Mammary epithelial cell (primary cell): ENCODE measurements around the gene ELOB.

Experiments used
- CTCF ChIP-seq, 2 donors: IDR thresholded peaks in 1 of 2; conservative IDR thresholded peaks in 1 of 2; 2 replicates each; pipeline ENCODE4 v1.5.1; 2011 to 2012; ENCODE audit warnings: inconsistent platforms in 2 of 2, low read length in 2 of 2, mild to moderate bottlenecking in 2 of 2, control low read depth in 1 of 2, low read depth in 1 of 2; ENCODE audit not compliant: insufficient read depth in 1 of 2; ENCODE audit errors: extremely low read depth in 1 of 2
- EZH2 ChIP-seq: IDR thresholded peaks from 2 replicates; pipeline ENCODE4 v1.6.1; 2012; ENCODE audit warnings: low read length, inconsistent platforms, borderline replicate concordance

GRCh38 chr16:2742323-2743006 lies 34.6 kb downstream of the ELOB start:
- no peak for TF ChIP-seq CTCF (conservative IDR thresholded peaks at IDR 0.05 in 1 of 2, IDR thresholded peaks at IDR 0.05 in 1 of 2; ENCODE audit: extremely low read depth in 1 of 2, insufficient read depth in 1 of 2, low read depth in 1 of 2, low read length in 2 of 2)
- TF ChIP-seq EZH2: no peak
